GM12878 (cell line): ENCODE measurements around the gene BFSP1.

ENCODE experiments used
- EGR1 ChIP-seq, 2 experiments: IDR thresholded peaks; 1 replicate in 1 of 2; 2 replicates in 1 of 2; pipeline ENCODE4 v1.6.1; 2011 to 2012; ENCODE audit warnings: low read depth in 2 of 2, low read length in 2 of 2, borderline replicate concordance in 1 of 2, mild to moderate bottlenecking in 1 of 2, moderate library complexity in 1 of 2
- POLR2A ChIP-seq: IDR thresholded peaks from 2 replicates; pipeline ENCODE4 v1.6.1; 2011; ENCODE audit warnings: low read depth, mild to moderate bottlenecking, low read length
- TCF12 ChIP-seq: IDR thresholded peaks from 2 replicates; pipeline ENCODE4 v1.6.1; 2011; ENCODE audit warnings: low read depth, mild to moderate bottlenecking, low read length
- ZNF24 ChIP-seq: fragments of 450-650 bp; IDR thresholded peaks from 2 replicates; pipeline ENCODE4 v1.6.1; 2017; ENCODE audit warnings: antibody characterized with exemption, mild to moderate bottlenecking
- TF ChIP-seq, protein P1 (sequence below), 3 experiments: IDR thresholded peaks in 2 of 3; conservative IDR thresholded peaks in 1 of 3; 2 replicates each; pipeline ENCODE4 v1.5.1; 2011; ENCODE audit warnings: low read depth in 3 of 3, low read length in 3 of 3, mild to moderate bottlenecking in 3 of 3, control low read depth in 2 of 3, moderate library complexity in 2 of 3, inconsistent platforms in 1 of 3, mixed read lengths in 1 of 3; ENCODE audit not compliant: control insufficient read depth in 2 of 3, insufficient read depth in 1 of 3; ENCODE audit errors: extremely low read depth in 1 of 3
- TF ChIP-seq, protein P2 (sequence below): fragments of 450-650 bp; formaldehyde crosslinking; IDR thresholded peaks from 2 replicates; pipeline ENCODE4 v1.4.0; 2020; ENCODE audit warnings: mild to moderate bottlenecking, moderate library complexity

DNA sequence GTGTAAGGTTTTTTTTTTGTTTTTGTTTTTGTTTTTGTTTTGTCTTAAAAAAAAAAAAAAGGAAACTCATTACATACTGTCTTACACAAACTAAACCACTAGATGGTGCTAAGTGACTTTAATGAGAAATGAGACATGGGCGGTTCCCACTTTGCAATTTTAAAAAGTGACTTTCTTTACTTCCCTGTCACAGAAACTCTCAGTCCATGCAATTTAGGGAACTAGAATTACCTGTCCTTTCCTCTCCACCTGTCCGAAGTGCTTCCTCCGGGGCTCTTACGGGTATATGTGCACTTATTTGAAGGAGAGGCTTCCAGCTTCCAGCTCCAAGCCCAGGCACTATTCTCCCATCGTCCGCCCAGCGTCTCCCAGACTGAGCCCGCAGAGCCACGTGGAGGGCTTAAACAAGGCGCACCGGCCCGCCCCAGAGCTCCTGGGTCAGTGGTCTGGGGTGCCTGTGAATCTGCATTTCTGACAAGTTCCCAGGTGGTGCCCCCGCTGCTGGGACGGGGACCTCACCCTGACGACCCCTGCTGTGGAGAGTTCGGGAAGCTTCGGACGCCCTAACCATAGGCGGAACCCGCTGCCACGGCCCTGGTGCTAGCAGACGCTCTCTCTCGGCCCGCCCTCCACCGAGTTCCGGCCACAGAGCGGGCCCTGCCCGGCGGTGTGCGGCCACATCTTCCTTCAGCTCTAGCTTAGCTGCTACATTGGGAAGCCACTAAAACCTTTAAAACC lies 26.1 kb downstream of the BFSP1 start:
- 0 out of 3 replicates have a peak, but pooled peaks of 1 of the 2 experiments have one; percentile 7 for TF ChIP-seq EGR1 (IDR thresholded peaks at IDR 0.05; ENCODE audit: borderline replicate concordance in 1 of 2, low read depth in 2 of 2, low read length in 2 of 2)
- TF ChIP-seq TCF12 = no peak
- TF ChIP-seq ZNF24 = no peak
- no peak for TF ChIP-seq POLR2A
- TF ChIP-seq, protein P1, sequence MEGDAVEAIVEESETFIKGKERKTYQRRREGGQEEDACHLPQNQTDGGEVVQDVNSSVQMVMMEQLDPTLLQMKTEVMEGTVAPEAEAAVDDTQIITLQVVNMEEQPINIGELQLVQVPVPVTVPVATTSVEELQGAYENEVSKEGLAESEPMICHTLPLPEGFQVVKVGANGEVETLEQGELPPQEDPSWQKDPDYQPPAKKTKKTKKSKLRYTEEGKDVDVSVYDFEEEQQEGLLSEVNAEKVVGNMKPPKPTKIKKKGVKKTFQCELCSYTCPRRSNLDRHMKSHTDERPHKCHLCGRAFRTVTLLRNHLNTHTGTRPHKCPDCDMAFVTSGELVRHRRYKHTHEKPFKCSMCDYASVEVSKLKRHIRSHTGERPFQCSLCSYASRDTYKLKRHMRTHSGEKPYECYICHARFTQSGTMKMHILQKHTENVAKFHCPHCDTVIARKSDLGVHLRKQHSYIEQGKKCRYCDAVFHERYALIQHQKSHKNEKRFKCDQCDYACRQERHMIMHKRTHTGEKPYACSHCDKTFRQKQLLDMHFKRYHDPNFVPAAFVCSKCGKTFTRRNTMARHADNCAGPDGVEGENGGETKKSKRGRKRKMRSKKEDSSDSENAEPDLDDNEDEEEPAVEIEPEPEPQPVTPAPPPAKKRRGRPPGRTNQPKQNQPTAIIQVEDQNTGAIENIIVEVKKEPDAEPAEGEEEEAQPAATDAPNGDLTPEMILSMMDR (IDR thresholded peaks at IDR 0.05 in 2 of 3, conservative IDR thresholded peaks at IDR 0.05 in 1 of 3; ENCODE audit: control insufficient read depth in 2 of 3, extremely low read depth in 1 of 3, insufficient read depth in 1 of 3, low read depth in 3 of 3, low read length in 3 of 3) = peak; percentile 59 to 71 (median 61)
- TF ChIP-seq, protein P2, sequence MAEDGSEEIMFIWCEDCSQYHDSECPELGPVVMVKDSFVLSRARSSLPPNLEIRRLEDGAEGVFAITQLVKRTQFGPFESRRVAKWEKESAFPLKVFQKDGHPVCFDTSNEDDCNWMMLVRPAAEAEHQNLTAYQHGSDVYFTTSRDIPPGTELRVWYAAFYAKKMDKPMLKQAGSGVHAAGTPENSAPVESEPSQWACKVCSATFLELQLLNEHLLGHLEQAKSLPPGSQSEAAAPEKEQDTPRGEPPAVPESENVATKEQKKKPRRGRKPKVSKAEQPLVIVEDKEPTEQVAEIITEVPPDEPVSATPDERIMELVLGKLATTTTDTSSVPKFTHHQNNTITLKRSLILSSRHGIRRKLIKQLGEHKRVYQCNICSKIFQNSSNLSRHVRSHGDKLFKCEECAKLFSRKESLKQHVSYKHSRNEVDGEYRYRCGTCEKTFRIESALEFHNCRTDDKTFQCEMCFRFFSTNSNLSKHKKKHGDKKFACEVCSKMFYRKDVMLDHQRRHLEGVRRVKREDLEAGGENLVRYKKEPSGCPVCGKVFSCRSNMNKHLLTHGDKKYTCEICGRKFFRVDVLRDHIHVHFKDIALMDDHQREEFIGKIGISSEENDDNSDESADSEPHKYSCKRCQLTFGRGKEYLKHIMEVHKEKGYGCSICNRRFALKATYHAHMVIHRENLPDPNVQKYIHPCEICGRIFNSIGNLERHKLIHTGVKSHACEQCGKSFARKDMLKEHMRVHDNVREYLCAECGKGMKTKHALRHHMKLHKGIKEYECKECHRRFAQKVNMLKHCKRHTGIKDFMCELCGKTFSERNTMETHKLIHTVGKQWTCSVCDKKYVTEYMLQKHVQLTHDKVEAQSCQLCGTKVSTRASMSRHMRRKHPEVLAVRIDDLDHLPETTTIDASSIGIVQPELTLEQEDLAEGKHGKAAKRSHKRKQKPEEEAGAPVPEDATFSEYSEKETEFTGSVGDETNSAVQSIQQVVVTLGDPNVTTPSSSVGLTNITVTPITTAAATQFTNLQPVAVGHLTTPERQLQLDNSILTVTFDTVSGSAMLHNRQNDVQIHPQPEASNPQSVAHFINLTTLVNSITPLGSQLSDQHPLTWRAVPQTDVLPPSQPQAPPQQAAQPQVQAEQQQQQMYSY (CRISPR knock-in tag) = no peak
